ENCODE measurements around the gene RIOK1. TPM values are rescaled to one million over a fixed set of nuclear protein-coding genes. Genes with fewer than 3 reads are reported as not detected.

RIOK1 gene
- total and polyA plus RNA-seq, 2 of the 13 experiments (the other 11 are each of a cell fraction or from before 2014, with no cell fraction given) = 9.4 to 37.8 TPM

GRCh38 chr6:7389451-7390225, at the start of gene RIOK1, which contains the start of gene CAGE1 (continued):
- TF ChIP-seq FOXP4 (CRISPR knock-in tag; IDR thresholded peaks at IDR 0.05) (peak; percentile 52), KLF12 (CRISPR knock-in tag; IDR thresholded peaks at IDR 0.05; ENCODE audit: borderline replicate concordance) (peak; percentile 55; the same call in 1 of the 2 replicates), ZNF282 (IDR thresholded peaks at IDR 0.05; ENCODE audit: partially characterized antibody) (no peak), ZNF501 (CRISPR knock-in tag; IDR thresholded peaks at IDR 0.05) (peak; percentile 99), CHD4 (IDR thresholded peaks at IDR 0.05; ENCODE audit: borderline replicate concordance, low read length) (no peak), RBM39 (IDR thresholded peaks at IDR 0.05; ENCODE audit: low read depth, low read length, poor library complexity, severe bottlenecking) (peak; percentile 89), ZNF543 (CRISPR knock-in tag; IDR thresholded peaks at IDR 0.05) (peak; percentile 87), ZNF12 (CRISPR knock-in tag; IDR thresholded peaks at IDR 0.05) (0 out of 2 replicates have a peak, but pooled peaks have one; percentile 53), ZNF75D (CRISPR knock-in tag; IDR thresholded peaks at IDR 0.05; ENCODE audit: borderline replicate concordance) (no peak), PHF8 (CRISPR knock-in tag; IDR thresholded peaks at IDR 0.05) (peak; percentile 97), HIVEP1 (CRISPR knock-in tag; IDR thresholded peaks at IDR 0.05) (peak; percentile 99), ZUFSP (CRISPR knock-in tag; IDR thresholded peaks at IDR 0.05; ENCODE audit: borderline replicate concordance) (no peak; the same call in 1 of the 2 replicates), ZNF749 (CRISPR knock-in tag; IDR thresholded peaks at IDR 0.05; ENCODE audit: borderline replicate concordance) (peak; percentile 98; the same call in 1 of the 2 replicates), TARDBP (CRISPR knock-in tag; IDR thresholded peaks at IDR 0.05) (peak; percentile 72; the same call in 1 of the 2 replicates), ATF4 (CRISPR knock-in tag; IDR thresholded peaks at IDR 0.05) (peak in 1 of 2 experiments; percentile 84; a peak in 2 of 4 replicates), ZNF17 (CRISPR knock-in tag; IDR thresholded peaks at IDR 0.05) (no peak), ARHGAP35 (CRISPR knock-in tag; IDR thresholded peaks at IDR 0.05; ENCODE audit: borderline replicate concordance) (peak; percentile 83), ZNF18 (CRISPR knock-in tag; IDR thresholded peaks at IDR 0.05; ENCODE audit: insufficient replicate concordance) (peak; percentile 60), YY1 (IDR thresholded peaks at IDR 0.05; ENCODE audit: insufficient read depth, insufficient replicate concordance, low read depth, low read length) (peak; percentile 84), HDAC1 (CRISPR knock-in tag; IDR thresholded peaks at IDR 0.05) (peak; percentile 99), HOXA3 (CRISPR knock-in tag; IDR thresholded peaks at IDR 0.05) (peak; percentile 89), PHF20 (CRISPR knock-in tag; IDR thresholded peaks at IDR 0.05) (peak; percentile 95)

Data from HepG2 (cell line).